ENCODE results near the gene IRF4.
"Not testable (repeated sequence)": the region's sequence is repeated elsewhere in the genome, so short reads cannot be mapped to it uniquely, and the experiment has no call there.

The IRF4 gene

GRCh38 chr6:366389-367297 lies 24.9 kb upstream of the IRF4 start:
- DNase-seq (ENCODE audit: low spot score), result no peak

DNA sequence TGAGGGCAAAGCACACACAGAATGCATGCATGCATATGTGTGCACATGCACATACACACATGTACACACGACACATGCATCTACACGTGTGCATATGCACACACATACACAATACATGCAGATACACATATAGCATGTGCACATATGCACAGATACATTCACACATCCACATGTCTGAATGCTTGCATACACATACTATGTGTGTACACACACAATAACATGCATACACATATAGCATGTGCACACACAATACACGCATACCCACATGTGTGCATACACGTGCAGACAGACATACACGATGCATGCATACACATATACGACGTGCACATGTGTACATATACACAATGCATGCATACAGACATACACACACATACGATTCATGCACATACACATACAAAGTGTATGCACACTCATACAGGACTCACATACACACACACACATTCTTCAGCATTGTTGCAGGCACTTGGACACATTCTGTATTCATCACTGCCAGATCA lies 24.2 kb upstream of the IRF4 start:
- DNase-seq (ENCODE audit: low spot score), result no peak

DNA sequence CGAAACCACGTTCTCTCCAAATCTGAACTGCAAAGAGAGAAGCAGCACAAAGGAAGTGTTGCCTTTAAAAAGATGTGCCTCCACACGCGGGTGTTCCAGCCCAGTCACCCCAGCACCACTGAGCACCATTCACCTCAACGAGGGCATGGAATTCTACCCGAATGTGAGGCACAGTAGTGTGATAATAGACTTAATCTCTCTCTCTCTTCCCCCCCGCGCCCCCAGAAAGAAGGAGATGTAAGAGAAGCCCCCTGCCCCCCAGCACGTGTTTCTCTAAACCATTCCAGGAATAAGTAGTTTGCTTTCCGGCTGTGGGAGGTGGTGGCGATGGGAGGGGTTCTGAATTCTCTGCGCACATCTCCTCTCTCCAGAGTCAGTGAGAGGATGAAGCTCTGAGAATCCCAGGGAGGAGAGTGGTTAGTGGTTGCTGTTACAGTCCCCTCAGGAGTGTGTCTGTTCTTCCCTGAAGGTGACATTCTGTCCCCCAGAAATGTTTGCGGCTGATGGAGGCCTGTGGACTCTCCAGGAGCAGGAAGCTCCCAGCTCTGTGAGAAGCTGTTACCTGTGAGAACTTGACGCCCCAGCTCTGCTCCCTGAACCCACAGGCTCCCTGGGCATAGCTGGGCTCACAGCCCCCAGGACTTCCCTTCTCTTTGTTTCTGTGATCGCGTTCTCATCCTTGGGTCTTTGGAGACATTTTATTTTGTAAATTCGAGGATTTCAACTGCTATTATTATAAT lies 23.5 kb upstream of the IRF4 start:
- DNase-seq (ENCODE audit: low spot score), result no peak

DNA sequence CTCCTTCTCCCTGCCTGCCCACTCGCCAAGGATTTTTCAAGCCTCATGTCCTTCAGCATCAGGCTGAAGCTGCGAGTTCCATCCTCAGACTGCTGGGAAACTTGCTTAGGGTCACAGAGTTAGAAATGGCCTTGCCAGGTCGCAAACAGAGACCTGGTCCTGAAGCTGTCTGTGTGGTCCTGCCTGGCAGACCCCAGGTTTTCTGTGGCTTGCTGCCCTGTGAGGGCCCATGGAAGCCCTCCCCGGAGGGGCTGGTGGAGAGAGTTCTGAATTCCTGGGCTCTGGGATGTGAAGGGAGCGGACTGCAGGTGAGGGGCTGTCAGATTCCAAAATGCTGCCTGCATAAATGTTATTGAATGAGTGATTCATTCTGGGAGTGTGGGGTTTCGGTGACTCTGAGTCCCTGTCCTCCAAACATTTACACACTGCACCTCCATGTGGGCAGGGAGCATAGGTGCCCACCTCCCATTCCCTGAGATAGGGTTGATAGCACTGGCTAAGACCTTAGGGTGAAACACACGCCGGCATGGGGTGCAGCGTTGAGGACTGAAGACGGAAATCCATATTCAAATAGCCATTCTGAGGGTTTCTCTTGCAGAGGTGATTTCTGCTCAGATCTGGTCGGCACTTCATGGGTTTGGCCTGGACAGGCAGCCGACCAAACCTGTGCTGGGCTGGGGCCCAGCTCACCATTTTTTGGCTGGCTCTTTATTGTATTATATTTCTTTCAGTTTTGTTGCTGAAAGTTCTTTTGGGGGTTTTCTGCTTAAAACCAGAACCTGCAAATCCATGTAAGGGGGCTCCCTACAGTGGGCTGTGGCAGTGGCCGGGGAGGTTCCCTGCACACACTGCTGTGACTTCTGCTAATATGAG lies 21.8 kb upstream of the IRF4 start:
- no peak for DNase-seq (ENCODE audit: low spot score)

DNA sequence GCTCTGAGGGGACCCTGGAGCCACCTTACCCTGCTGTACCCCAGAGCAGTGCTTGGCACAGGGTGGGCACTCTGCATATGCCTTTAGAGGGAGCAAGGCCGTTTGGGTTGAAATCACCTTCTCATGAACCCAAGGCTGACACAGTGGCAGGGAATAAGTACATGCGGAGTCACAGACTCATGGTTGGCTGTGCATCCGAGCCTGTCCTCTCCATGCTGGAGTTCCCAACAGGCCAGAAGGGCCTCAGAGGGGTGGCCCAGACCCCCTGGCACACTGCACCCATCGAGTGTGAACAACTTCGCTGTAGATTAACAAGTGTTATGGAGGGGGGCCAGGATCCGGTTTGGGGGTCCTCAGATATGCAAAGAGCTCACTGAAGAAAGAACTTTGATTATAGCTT lies 21.0 kb upstream of the IRF4 start:
- no peak for DNase-seq (ENCODE audit: low spot score)

- not testable (repeated sequence) for DNase-seq (ENCODE audit: low spot score)
Measured at GRCh38 chr6:371851-372250, 19.7 kb upstream of the IRF4 start.

GRCh38 chr6:372336-372911 lies 19.1 kb upstream of the IRF4 start:
- DNase-seq (ENCODE audit: low spot score), result no peak

DNA sequence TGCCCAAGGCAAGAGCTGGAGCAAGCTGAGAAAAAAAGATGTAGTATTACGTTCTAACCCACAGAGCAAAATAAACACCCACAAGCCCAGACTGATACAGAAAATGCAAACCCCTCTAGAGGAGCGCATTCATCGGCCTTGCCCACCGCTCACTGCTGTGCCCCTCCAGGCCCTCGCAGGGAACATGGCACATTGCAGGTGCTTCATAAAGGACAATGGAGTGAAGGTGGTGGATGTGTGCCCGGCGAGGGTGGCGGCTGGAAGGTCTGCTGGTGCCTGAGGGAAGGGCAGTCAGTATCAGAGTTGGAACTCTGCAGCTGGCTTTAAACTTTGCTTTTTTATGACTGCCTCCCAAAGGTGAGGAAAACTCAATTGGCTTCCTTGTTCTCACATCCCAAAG lies 18.5 kb upstream of the IRF4 start:
- DNase-seq (ENCODE audit: low spot score), result no peak

DNA sequence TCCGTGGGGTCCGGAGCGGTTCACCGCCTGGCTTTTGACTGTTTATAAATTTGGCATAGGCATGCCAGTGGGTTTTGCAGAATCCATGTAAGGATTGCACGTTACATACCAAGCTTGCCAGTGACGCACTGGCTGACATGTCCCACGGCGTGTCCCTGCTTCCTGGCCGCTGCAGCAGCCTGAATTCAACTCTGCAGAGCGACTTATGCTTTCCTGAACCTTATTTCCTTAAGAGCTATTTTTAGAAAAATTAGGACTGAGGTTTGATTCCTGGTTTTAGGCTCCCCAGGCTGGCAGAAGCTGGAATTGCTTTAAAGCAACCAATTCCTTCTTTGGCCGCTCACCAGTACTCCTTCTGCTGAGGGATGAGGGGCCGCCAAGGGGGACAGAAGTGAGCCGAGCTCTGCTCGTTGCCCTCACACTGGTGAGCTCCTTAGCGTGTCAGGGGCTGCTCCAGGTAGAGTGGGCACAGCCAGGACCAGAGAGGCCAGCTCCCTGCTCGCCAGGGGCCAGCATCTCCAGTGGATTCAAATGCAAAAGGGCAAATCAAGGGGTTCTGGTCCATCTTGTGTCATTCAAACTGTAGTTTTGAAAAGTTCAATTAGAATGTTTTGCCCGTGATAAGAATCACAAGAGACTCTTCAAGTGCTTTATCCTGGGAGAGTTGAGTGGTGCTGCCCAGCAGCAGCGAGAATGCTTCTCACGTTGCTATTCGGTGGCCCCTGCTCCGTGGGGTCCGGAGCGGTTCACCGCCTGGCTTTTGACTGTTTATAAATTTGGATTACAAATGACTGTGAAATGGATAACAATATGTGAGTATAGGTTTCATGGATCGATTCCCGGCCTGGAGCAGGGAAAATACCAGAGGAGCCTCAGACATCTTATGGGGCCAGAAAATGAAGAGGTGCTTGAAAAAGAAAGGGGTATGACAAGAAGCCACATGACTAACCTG lies 17.5 kb upstream of the IRF4 start:
- no peak for DNase-seq (ENCODE audit: low spot score)

- DNase-seq (ENCODE audit: low spot score), result no peak
Measured at GRCh38 chr6:374956-375355, 16.6 kb upstream of the IRF4 start.

- no peak for DNase-seq (ENCODE audit: low spot score)
Measured at GRCh38 chr6:376827-377640, 14.5 kb upstream of the IRF4 start.

DNA sequence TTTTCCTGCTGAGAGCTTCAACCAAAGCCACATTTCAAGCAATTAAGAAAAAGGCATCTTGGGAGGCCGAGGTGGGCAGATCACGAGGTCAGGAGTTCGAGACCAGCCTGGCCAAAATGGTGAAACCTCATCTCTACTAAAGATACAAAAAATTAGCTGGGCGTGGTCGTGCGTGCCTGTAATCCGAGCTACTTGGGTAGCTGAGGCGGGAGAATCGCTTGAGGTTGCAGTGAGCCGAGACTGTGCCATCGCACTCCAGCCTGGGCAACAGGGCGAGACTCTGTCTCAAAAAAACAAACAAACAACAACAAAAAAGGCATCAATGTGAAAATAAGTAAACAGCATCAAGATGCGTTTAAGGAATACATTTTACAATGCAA lies 13.9 kb upstream of the IRF4 start:
- not testable (repeated sequence) for DNase-seq (ENCODE audit: low spot score)

DNA sequence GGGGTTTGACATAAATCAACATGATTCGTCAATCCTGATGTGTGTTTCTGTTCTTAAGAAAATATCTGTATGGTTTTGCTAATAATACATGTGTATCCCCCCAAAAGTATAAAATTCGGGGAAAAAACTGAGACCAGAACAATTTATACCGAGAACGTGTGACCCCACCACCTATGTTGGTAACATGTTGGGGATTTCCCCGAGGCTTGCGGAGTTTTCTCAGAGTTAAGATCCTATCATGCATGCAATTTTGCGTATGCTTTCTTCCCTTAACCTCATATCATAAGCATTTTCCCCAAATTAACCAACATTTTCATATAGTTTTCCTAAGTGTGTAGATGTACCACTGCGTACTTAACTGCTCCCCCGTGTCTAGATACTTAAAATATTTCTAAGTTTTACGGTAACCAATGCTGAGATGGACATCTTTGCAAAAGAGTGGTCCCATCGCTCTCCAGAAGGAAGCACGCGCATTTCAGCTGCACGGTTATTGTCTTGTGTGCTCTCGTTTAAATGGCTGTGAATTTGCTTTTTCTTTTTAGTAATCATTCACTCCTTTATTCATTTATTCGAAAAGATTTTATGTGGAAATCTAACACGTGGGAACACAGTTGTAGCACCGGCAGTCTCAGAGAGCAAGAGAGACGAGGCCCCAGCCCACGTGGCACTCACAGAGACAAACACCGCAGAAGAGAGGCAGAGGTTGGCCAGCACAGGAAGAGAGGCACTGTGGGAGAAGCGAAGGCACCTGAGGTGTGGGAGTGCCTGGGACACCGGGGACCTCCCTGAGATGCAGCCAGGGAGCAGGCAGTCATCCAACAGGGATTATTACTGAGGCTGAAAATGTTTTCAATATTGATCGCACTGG lies 13.2 kb upstream of the IRF4 start:
- DNase-seq (ENCODE audit: low spot score), result no peak

DNA sequence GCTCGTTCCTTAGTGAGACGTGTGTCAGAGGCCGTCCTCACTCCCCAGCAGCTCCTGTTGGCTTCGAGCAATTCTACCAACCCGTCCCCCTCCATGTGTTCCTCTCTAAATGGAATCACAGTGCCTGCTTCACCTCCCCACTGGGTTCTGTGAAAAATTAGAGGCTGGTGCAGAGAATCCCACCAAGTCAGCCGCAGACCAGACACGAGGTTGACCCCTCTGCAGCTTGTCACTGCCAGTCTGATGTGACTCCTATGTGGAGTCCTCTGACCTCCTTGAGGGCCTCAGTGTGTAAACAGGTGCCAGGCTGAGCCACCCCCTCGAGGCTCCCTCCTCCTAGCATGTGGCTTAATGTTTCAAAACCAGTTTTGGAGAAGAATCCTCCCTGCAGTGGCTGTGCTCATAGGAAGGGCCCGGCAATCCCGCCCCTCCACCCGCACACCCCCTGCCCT lies 12.6 kb upstream of the IRF4 start:
- no peak for DNase-seq (ENCODE audit: low spot score)

- no peak for DNase-seq (ENCODE audit: low spot score)
Measured at GRCh38 chr6:379410-380181, 12.0 kb upstream of the IRF4 start.

DNA sequence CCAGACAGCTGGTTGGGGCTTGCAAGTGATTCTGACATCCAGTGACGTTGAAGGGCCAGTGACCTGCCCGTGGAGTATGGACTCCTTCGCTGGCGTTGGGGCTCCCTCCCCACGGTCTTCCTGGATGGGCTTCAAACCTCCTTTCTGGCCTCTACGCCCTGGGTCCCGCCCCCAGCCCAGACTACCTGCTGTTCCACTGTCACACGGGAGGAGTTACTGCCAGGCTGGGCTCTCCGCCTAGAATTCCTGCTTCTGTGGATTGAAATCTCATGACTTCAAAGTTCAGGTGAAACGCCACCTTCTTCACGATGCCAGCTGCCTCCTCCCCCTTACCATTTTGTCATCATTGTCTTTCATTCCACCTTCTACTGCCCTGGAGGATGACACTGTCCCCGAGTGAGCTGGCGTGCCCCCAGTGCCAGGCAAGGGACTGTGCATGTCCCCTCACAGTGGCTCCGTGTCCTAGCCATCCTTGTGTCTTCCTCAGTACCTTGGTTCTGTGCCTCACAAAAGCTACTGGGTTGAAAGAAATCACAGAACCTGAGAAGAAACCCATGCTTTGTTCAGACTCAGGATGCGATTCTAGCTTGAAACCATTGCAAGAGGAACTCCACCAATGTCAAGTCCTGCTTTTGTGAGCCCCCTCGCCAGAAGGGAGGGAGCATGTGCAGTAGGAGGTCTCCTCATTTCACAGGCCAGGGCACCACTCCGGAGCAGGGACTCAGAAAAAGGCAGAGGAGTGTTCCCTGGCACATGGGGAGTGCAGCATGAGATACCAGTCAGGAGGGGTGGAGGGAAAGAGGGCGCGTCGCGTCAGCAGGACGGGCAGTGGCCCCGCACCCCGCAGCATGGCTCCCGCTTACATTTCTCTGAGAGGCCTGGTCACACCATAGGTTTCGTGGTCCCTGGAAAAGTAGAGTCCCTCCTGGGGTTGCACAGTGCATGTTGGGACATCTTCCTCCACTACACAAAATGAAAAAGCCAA lies 11.0 kb upstream of the IRF4 start:
- no peak for DNase-seq (ENCODE audit: low spot score)

Measured in hematopoietic multipotent progenitor cell treated with erythropoietin and hydrocortisone succinate and interleukin-3 and kit ligand, for 15 days (in vitro differentiated cells).